Gastrocnemius medialis (tissue), 4 donors: Measurements from ENCODE around the gene IQCE. TPM values are rescaled to one million over a fixed set of nuclear protein-coding genes. Genes with fewer than 3 reads are reported as not detected.

ENCODE experiments used
- ATAC-seq, 2 donors: fragments of 150-250 bp; one replicate each; pipeline ENCODE4 v1.9.1; 2016
- DNase-seq, 2 donors: peaks; one replicate each; pipeline ENCODE4 v3.0.0-alpha.2; 2019
- H3K27ac ChIP-seq, 4 donors: fragments of 200-600 bp; sonication (generic); 1 replicate in 1 of 4; 2 replicates in 3 of 4; pipeline ENCODE4 v1.5.1; 2016 to 2018; ENCODE audit warnings: mild to moderate bottlenecking in 2 of 4, moderate library complexity in 1 of 4
- H3K27me3 ChIP-seq, 3 donors: fragments of 200-600 bp; sonication (generic) in 2 of 3; 1 replicate in 1 of 3; 2 replicates in 2 of 3; pipeline versions ENCODE4 v1.5.1 to v1.6.0; 2016 to 2019; ENCODE audit warnings: mild to moderate bottlenecking in 1 of 3, moderate library complexity in 1 of 3
- H3K36me3 ChIP-seq, 2 donors: fragments of 200-600 bp; sonication (generic) in 1 of 2; one replicate each; pipeline ENCODE4 v1.5.1; 2017 to 2018
- H3K4me1 ChIP-seq, 2 donors: fragments of 200-600 bp; sonication (generic) in 1 of 2; one replicate each; pipeline ENCODE4 v1.5.1; 2016 to 2017; ENCODE audit warnings: mild to moderate bottlenecking in 2 of 2
- H3K4me3 ChIP-seq, 4 donors: fragments of 200-600 bp; sonication (generic) in 3 of 4; 1 replicate in 1 of 4; 2 replicates in 3 of 4; pipeline ENCODE4 v1.5.1; 2016 to 2019; ENCODE audit warnings: mild to moderate bottlenecking in 2 of 4
- H3K9me3 ChIP-seq, 3 donors: fragments of 200-600 bp; sonication (generic) in 2 of 3; 1 replicate in 1 of 3; 2 replicates in 2 of 3; pipeline ENCODE4 v1.5.1; 2016 to 2019
- POLR2A ChIP-seq, 2 donors: fragments of 450-650 bp; IDR thresholded peaks; one replicate each; pipeline ENCODE4 v1.6.1; 2017; ENCODE audit warnings: antibody characterized with exemption in 2 of 2, mild to moderate bottlenecking in 2 of 2, moderate library complexity in 2 of 2
- in situ Hi-C, 4 donors: fragments of 200-750 bp; cut with MboI; loops; one replicate each; pipeline versions ENCODE4 v1.15.0 to v1.8.0; 2017; ENCODE audit warnings: low sequenced_read_pairs in 4 of 4
- intact Hi-C: fragments of 100-400 bp; cut with DNase I; formaldehyde crosslinking; loops from one replicate; pipeline ENCODE4 v1.15.1; 2023; ENCODE audit warnings: low total_unique reads
- total RNA-seq, 4 donors: library from RNA; depleted of rRNA; stranded (reverse); fragments of >200 nt; gene quantifications; one replicate each; pipeline versions ENCODE4 v1.1.0 to v1.2.3, GENCODE V29; 2016
- TF ChIP-seq, protein P1 (sequence below), 5 experiments: fragments of 450-650 bp in 3 of 5; fragments of 200-600 bp in 2 of 5; sonication (generic) in 2 of 5; IDR thresholded peaks in 4 of 5; conservative IDR thresholded peaks in 1 of 5; 1 replicate in 4 of 5; 2 replicates in 1 of 5; pipeline ENCODE4 v1.5.1; 2016 to 2019; ENCODE audit warnings: antibody characterized with exemption in 5 of 5, mild to moderate bottlenecking in 3 of 5, moderate library complexity in 3 of 5

The IQCE gene
- total RNA-seq, 4 donors from 2014 or later: 6.3 to 11.5 (median 8.8) TPM

DNA sequence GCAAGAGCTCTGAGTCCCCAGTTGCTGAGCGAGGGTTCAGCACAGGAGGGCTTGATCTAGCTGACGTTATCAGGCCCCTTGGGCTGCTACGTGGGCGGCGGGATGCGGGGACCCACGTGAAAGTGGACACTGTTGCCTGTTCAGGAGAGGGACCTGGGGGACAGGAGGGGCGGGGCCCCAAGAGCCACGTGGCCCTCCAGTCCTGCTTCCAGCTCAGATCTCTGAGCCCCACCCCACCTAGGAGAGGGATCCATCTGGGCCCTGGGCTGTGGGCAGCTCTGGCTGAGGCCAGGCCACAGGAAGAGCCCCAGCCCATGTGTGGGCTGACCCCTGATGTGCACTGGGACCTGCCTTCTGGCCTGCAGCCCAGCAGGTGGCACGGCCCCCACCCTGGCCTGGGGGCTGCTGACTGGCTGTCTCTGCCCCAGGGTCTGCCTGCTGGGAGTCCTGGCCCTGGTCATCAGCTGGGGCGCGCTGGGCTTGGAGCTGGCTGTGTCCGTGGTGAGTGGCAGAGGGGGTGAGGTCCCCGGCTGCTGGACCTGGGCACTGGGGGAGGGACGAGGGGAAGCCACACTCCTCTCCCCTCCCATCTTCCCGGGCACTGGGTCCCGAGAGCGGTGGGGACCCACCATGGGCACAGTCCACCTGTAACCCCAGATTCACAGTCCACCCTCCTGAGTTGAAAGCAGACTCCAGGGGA is 90.5 kb downstream of the IQCE start:
- in situ Hi-C loops (no loop called here), intact Hi-C loops (no loop called here)
- Histone ChIP-seq H3K27ac (no peak overlapping the region), H3K9me3 (no peaks in the 10 kb centered on the region), H3K36me3 (no peaks in the 10 kb centered on the region), H3K27me3 (no peaks in the 10 kb centered on the region), H3K4me1 (no peaks in the 10 kb centered on the region), H3K4me3 (no peak overlapping the region)
- TF ChIP-seq POLR2A (IDR thresholded peaks at IDR 0.05): no peak
- TF ChIP-seq, protein P1, sequence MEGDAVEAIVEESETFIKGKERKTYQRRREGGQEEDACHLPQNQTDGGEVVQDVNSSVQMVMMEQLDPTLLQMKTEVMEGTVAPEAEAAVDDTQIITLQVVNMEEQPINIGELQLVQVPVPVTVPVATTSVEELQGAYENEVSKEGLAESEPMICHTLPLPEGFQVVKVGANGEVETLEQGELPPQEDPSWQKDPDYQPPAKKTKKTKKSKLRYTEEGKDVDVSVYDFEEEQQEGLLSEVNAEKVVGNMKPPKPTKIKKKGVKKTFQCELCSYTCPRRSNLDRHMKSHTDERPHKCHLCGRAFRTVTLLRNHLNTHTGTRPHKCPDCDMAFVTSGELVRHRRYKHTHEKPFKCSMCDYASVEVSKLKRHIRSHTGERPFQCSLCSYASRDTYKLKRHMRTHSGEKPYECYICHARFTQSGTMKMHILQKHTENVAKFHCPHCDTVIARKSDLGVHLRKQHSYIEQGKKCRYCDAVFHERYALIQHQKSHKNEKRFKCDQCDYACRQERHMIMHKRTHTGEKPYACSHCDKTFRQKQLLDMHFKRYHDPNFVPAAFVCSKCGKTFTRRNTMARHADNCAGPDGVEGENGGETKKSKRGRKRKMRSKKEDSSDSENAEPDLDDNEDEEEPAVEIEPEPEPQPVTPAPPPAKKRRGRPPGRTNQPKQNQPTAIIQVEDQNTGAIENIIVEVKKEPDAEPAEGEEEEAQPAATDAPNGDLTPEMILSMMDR (IDR thresholded peaks at IDR 0.05 in 4 of 5, conservative IDR thresholded peaks at IDR 0.05 in 1 of 5): no peak
- no peak for DNase-seq
- ATAC-seq: no peak

DNA sequence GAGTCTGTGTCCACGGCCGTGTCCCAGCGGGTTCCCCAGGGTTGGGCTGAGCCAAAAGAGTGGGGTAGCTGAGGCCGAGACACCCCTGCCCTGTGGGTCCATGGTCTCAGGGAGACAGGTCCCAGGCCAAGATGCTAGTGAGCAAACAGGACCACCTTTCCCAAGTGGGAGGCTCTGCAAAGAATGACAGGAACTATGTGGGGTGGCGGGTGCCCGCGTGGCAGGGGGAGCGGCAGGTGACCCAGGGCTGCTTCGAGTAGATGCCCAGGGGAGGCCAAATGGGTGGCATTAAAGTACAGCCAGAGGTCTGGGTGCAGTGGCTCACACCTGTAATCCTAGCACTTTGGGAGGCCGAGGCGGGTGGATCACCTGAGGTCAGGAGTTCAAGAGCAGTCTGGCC is 91.2 kb downstream of the IQCE start:
- no peaks in the 10 kb centered on the region for H3K36me3 ChIP-seq
- TF ChIP-seq, protein P1 (IDR thresholded peaks at IDR 0.05 in 4 of 5, conservative IDR thresholded peaks at IDR 0.05 in 1 of 5): no peak
- no peak overlapping the region for H3K4me3 ChIP-seq
- no peak overlapping the region for H3K27ac ChIP-seq
- no peak for ATAC-seq
- no peaks in the 10 kb centered on the region for H3K27me3 ChIP-seq
- H3K9me3 ChIP-seq: no peaks in the 10 kb centered on the region
- DNase-seq: no peak
- intact Hi-C loops: no loop called here
- H3K4me1 ChIP-seq: no peaks in the 10 kb centered on the region
- in situ Hi-C loops: no loop called here

DNA sequence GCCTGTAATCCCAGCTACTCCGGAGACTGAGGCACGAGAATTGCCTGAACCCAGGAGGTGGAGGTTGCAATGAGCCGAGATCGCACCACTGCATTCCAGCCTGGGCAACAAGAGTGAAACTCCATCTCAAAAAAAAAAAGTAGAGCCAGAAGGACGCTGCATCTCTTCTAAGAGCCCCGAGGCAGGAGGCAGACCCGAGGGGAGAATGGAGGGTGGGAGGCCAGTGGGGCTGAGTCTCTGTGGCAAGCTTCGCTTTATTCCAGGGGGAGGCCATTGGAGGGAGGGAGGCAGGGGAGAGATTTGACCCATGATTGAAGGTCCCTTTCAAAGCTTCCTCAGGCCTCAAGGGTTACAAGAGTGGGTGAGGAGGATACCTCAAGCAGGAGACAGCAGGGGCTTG is 91.7 kb downstream of the IQCE start:
- in situ Hi-C loops: no loop called here
- H3K27me3 ChIP-seq: no peaks in the 10 kb centered on the region
- TF ChIP-seq POLR2A (IDR thresholded peaks at IDR 0.05): no peak
- TF ChIP-seq, protein P1 (IDR thresholded peaks at IDR 0.05 in 4 of 5, conservative IDR thresholded peaks at IDR 0.05 in 1 of 5): no peak
- ATAC-seq: no peak
- intact Hi-C loops: no loop called here
- no peaks in the 10 kb centered on the region for H3K36me3 ChIP-seq
- no peak overlapping the region for H3K27ac ChIP-seq
- no peaks in the 10 kb centered on the region for H3K4me1 ChIP-seq
- DNase-seq: no peak
- no peak overlapping the region for H3K4me3 ChIP-seq
- no peaks in the 10 kb centered on the region for H3K9me3 ChIP-seq

DNA sequence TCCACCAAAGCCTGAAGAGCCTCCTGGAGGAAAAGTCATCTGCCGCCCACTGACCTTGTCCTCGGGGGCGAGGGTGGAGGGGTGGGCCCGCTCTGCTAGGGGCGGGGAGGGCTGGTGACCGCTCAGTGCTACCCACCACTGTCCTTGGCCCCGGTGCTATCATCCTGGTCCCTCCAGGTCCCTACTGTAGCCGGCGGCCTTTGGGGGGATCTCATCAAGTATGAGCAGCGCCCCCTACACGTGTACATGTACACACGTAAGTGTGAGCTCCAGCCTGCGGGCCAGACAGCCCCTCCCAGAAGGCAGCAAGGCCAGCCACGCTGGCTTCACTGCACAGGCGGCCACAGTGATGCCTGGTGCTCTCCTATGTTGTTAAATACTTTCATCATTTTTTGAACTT is 92.6 kb downstream of the IQCE start:
- intact Hi-C loops: no loop called here
- Histone ChIP-seq H3K4me1 (no peaks in the 10 kb centered on the region), H3K4me3 (no peak overlapping the region), H3K36me3 (no peaks in the 10 kb centered on the region), H3K27ac (no peak overlapping the region), H3K27me3 (no peaks in the 10 kb centered on the region), H3K9me3 (no peaks in the 10 kb centered on the region)
- in situ Hi-C loops: no loop called here
- TF ChIP-seq, protein P1 (IDR thresholded peaks at IDR 0.05 in 4 of 5, conservative IDR thresholded peaks at IDR 0.05 in 1 of 5): no peak
- TF ChIP-seq POLR2A (IDR thresholded peaks at IDR 0.05): no peak
- DNase-seq (no peak), ATAC-seq (no peak)
